CD4-positive, alpha-beta T cell treated with Interferon gamma for 1 hour (primary cell): Measurements from ENCODE around the gene C2orf81.

Experiments used
- DNase-seq: peaks from one replicate; pipeline ENCODE4 v3.0.0-alpha.2; 2020

Gene C2orf81

DNA sequence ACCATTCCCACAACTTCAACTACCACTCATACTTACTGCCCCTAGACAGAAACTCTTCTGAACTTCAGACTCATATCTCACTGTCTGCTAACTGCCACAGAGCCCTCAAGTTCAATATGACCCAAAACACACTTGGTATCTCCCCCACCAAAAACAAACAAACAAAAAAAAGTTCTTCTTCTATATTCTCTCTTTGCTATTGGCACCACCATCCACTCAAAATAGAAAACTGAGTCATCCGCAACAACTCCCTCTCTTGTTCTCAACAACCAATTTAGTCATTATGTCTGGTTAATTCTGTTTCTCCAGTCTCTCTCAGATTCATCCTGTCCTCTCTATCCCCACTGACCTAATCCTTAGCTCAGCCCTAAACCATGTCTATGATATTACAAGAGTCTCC, 34.1 kb downstream of the C2orf81 start:
- no peak for DNase-seq

DNA sequence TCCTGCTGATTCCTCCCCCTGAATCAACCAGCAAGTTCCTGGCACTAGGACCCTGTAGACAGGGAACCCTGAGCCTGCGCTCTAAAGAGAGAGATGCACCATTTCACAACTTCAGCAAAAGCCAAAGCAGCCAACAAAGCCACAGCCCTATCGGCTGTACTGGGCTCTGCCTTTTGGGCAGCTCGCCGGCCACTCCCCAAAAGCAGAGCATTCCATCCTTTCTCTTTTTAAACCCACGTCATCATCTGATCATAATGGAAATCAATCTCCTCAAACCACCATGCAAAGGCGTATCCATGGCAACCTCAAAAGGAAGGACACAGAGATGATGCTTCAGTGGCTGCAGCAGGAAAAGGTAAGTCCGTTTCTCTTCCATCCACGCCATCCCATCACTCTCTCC, 36.0 kb downstream of the C2orf81 start:
- no peak for DNase-seq

DNA sequence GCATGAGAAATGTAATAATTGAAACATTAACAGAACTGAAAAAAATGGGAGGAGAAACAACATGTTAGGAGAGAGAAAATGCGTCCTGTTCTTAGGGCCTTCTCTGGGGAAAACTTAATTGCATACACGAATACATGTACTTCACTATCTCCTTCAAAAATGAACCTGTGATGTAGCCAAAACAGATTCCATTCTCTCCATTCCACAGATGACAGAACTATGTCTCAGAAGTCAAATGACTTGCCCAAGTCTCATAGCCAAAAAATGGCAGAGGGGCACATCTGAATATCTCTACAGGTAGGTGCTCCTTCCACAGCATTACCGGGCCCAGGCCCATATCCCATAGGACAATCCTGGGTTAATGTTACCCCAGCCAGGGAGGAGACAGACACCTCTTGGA, 37.4 kb downstream of the C2orf81 start:
- no peak for DNase-seq

DNA sequence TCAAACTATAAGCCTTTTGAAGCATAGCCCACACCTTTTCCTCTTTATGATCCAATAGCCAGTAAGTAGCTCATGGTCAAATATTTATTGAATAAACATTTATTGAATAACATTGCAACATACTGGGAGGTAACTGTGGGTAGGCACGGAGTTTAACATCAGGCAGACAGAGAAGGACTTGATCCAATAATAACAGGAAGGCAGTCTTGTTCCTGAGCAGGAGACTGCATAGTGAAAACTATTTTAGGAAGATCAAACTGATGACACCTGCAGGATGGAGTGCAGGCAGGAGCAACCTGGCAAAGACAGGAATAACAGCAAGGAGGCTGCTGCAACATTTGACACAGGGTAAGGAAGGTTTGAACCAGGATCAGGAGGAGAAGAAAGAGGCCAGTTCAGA, 38.2 kb downstream of the C2orf81 start:
- no peak for DNase-seq

DNA sequence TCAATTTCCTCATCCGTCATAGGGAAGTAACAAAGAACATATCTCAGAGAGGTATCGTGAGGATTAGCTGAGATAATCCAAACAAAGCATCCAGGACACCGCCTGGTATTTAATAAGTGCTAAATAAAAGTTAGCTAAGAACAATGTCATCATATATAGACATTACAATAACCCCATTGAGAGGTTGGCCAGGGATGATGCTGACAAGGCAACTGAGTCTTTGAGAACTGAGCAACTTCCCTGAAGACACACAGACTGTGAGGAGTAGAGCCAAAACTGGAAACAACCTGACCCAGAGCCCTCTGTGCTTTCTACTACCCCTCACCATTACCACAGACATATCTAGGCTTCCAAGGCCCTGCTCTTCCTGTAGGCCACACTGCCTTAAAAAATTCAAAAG, 39.7 kb downstream of the C2orf81 start:
- DNase-seq, result no peak

DNA sequence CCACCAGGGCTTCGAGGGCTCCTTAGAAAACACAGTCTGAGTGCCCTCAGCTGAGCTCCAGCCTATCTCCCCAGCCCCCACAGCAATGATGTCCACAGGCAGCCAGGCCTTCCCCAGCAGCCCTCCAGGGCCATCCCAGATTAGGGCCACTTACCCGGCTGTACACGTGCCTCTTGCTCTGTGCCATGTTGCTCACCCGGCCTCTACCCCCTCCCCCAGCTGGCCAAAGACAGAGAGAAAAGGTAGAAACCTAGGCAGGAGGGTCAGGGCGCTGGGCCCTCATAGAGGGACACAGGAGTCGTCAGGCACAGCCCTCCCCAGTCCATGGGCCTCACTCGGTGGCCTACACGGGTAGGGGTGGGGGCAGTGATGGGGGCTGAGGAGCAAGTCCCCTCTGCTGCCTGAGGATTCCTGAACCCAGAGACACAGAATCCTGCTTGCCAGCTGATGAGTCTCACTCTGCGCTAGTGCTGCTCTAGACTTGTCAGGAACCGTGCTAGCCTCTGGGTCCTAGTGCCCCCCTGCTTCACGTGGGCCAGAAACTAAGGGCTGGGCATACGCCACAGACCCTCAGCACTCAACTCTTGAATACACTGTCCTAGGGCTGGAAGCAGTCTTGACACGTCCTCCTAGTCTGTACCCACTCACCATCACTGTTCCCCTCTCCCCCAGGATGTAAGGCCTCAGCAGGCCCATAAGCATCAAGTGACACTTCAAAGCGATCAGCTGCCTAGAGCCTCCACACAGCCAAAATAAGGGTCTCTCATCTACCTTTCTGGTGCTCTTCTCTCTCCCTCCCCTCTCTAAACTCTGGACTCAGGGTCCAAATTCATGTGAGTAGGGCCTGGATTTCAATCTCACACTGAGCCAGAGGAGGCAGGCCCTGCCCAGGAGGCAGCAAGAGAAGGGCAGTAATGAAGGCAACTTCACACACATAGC, 41.3 kb downstream of the C2orf81 start, which contains the start of gene DCTN1:
TSS of gene DCTN1 (minus strand) at position 461 of the 939 bp plus-strand sequence. CDS start at position 187, 274 bp downstream.
- DNase-seq, result no peak

DNA sequence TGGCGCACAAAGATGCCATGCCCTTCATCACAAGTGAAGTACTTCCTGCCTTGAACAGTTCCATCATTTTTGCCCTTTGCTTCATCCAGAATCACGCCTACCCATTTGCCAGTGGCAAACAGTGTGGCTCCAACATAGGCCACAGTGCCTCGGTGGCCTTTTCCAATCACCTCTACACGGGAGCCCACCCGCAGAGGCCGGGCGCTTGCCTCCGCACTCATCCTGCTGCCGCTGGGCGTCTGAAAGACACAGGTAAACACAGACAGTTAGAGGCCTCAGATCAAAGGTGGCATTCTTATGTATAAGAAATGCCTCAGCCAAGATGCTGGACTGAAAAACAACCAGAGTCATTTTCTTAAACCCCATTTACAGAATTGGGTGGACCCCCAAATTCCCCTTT, 43.4 kb downstream of the C2orf81 start:
- DNase-seq, result no peak

DNA sequence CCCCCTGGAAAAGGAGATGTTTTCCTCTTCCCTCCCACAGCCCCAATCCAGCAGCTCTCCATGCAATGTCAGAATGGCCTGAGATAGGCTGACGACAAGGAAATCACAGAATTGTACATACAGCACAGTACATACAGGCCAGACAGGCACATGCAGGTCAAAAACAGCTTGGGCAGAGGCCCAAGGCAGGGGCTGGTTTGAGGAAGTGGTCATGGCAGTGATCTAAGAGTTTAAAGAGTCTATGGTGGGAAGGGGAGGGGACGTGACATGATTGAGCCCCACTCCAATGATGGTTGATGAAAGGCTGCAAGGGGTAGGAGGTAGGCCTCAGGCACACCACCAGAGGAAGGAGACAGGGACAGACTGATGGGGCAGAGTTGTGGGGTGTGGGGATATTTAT, 45.6 kb downstream of the C2orf81 start:
- DNase-seq, result no peak

DNA sequence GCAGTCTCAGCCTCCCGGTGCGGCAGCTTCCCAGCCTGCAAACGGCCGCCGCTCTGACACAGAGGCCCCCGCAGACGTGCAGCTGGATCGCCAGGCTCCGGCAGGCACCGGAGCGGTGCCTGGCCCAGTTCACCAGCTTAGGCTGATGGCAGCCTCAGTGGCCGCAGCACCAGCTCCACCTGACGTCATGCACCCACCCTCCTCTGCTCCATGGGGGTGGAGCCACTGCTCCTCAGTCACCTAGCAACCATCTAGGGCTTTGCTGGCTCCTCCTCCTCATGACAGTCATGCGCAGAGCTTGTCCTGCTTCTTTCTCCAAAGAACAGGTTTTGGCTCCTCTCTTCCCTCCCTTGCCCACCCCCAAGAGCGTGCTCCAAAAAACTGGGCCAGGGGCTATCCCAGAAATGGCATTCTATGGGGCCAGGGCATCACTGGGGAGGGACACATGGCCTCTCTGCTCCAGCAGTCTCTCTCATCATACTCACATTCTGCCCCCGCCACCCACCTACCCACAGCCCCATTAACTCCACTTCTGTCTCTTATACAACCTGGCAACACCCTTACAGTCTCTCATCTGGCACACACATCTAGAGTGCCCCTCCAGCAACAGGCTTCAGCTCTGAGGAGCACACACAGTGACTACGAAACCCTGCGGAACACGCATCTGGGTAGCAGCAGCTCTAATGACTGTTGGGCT, 46.8 kb downstream of the C2orf81 start:
- no peak for DNase-seq

DNA sequence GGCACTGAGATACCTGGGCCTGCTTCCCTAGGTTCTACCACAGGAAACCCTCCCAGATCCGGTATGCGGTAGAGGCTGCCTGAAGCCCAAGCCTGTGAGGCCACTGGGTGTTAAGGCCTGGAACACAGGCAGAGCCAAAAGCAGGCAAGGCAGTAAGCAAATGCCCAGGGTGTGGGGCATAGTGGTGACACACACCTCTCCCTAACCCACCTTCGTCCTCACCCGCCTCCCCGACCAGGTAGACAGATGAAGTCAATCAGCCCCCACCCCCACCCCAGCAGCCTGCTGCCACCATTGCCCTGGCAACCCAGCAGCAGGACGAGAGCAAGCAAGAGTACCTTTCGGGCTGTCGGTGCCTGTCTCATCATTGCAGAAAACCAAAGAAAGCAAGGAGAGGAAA, 47.4 kb downstream of the C2orf81 start:
- DNase-seq, result no peak

DNA sequence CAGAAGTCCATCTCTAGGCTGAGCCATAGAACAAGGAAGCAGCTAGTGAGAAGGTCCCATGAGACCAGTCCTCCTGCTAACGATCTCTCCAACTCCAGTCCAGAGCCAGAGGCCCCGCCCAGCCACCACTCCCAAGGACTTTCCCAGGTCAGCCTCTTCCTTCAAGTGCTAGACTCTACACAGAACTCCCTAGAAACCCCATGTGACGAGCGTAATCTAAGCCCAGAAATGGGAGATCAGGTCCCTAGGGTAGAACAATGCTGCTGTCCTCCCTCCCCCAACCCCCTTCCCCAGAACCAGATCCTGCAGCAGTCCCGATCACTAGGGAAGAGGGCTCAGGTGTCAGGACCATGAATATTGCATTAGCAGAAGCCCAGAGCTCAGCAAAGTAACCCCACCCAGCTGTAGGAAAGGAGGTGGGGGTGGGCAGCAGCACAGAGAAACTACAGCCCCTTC, 48.2 kb downstream of the C2orf81 start:
- DNase-seq, result no peak

DNA sequence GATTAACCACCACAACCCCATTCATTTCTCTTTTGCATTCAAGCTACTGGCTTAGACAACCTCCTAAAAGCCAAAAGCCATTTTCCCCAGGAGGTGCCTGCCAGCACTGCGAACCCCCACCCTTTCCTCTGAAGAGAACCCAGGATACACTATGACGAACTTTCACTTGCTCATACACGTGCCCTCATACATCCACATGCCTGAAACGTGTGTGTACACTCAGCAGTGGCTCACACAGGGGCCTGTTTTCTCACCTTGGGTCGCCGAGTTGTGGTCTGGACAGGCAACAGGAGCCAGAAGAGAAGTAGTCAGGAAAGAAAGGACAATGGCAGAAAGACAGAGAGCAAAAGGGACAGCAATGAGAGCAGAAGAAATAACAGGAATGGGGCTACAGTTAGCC, 48.7 kb downstream of the C2orf81 start:
- no peak for DNase-seq

DNA sequence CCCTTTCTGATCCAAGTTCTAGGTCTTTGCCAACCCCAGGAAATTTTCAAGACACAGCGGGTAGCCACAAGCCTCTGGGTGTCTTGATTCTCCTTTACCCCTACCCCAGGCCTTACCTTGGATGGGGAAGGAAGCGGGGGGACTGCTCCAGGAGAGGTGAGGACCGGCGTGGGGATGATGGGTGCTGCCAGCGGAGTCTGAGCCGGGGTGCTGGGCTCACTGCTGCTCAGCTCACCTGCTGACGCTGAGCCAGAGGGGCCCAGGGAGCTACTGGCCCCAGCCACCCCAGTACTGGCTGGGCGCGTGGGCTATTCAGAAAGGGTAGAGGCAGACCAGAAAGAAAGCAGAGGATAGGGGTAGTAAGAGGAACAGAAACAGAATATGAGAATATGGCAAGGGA, 50.0 kb downstream of the C2orf81 start:
- DNase-seq, result no peak

DNA sequence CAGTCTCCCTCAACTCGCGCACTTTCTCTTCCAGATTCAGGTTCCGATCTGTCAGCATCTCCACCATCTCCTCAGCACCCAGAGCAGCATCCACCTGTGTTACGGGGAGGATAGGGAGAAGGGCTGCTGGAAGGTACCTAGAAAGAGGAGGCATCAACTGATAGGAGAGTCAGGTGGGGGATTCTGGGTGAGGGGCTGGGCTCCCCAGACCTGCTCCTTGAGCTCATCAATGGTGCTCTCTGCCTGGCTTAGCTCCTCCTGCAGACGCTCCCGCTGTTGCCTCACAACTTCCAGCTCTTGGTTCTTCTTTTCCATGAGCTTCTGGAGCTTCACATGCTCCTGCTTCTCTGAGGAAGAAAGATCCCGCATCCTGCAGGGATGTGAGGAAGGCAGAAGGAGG, 51.4 kb downstream of the C2orf81 start:
- DNase-seq, result no peak

DNA sequence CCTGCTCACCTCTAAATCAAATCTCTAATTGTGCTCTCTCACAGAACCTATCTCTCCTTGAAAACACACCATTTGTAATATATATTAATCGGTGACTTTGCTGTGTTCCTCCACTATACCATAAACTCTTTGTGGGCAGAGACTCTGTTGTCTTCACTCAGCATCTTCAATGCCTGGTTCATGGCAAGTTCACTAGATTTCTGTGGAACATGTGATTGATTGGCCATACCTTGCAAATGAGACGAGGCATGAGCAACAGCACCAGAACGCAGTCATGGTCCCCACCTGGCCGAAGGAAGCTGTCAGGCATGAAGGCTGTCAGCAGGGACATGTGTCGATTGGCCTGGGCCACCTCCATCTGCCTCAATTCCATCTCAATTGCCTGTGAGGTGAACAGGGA, 52.9 kb downstream of the C2orf81 start:
- DNase-seq, result no peak

DNA sequence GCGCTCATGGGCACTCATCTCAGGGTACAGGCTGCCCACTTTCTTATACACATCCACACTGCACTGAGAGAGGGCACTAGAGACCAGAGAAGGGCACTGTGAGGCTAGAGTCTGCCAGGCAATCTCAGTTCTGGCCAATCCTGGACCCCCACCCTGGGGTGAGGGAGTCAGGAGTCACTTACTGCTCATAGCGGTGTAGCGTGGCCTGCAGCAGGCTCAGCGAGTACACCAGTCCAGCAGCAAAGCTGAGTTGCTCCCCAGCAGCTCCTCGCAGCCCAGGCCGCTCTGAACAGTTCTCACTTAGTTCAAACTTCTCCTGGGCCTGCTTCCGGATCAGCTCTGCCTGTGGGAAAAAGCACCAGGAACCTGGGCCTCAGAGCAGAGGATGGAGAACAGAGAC, 53.6 kb downstream of the C2orf81 start:
- no peak for DNase-seq

DNA sequence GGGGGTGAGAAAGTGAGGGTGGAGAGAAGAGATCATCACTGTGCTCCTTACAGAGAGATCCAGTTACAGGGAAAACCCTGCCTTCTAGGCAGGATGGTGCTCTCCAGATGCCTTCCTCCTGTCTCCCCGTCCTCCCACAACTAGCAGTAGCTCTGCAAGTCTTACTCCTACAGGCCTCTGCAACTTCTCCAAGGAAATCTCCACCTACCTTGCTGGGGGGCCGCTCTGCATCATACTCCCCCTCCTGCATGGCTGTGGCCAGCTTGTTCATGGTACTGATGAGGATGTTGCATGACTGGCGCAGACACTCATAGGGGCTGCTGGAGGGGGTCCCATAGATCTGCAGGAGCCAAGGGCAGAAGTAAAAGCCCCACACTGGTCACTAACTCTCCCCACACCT, 55.4 kb downstream of the C2orf81 start:
- DNase-seq, result no peak

DNA sequence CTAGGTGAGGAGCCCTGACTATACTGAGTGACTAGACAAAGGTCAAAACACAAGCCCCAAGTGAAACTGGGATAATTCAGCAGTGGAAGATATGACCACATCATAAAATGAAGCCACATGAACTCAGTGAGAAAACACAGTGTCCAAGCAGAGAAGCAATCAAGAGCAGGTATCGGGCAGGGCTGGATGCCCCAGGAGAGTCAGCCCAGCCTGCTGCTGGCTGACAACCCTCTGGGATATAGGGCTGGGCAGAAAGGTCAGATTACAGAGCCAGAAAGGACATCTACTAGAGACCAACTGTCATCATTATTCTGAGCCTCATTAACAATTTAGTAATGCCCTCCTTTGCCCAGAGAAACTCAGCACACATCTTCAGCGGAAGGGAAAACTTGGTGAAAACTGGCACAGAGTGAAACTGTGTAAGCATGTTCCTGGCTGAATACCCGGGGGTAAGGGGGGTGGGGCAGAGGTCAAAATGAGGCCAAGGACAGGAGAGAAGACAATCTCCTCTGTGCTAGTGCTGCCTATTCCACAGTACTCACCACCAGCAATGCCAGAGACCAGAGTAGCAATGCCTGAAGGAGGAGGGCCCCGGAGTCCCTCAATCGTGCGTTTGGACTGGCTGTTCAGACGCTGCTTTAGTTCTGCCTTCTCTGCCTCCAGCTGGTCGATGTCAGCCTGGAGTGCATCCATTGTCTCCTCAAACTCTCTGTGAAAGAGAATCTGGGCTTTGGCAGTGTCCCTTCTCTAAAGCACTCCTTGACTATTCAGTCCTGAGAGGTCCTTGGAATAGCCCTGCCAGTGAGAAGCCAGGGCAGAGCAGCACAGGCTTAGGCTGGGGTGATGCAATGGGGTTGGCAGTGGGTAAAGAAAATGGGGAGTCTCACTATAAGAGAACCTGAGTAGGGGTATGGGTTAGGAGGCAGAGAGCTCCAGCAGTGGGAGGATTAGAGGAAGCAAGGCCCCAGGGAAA, 56.6 kb downstream of the C2orf81 start:
- DNase-seq, result no peak
